K562 (cell line): ENCODE results near the gene SLC2A6. TPM values are rescaled to one million over a fixed set of nuclear protein-coding genes. Genes with fewer than 3 reads are reported as not detected.

Source experiments
- ATAC-seq: fragments of 200-7000 bp; cut with Tn5 transposase; 3 replicates; pipeline ENCODE4 v1.9.1; 2020; ENCODE audit warnings: moderate library complexity
- BruUV-seq: library from RNA; stranded (reverse); fragments of 400-500 nt; replicated peaks from 2 replicates; lab custom pipeline; 2021; lab: Mats Ljungman, UMichigan
- CTCF ChIA-PET: fragments of 300-600 bp; formaldehyde crosslinking; extraction: SDS; loops from one replicate; lab custom pipeline; 2021; ENCODE audit warnings: low intra/inter-chr PET ratio; lab: Yijun Ruan, JAX
- POLR2A ChIA-PET: fragments of 300-600, 350-650 bp; sonication (Branson Sonifier 250); formaldehyde crosslinking; extraction: SDS; loops from one replicate; lab custom pipeline; 2021; ENCODE audit warnings: antibody characterized with exemption, inconsistent platforms; lab: Yijun Ruan, JAX
- DNase-seq, 4 experiments: peaks; one replicate each; pipeline versions ENCODE4 v3.0.0 to v3.0.0-alpha.2; 2011 to 2018; ENCODE audit warnings: low spot score in 3 of 4, mixed read lengths in 3 of 4; ENCODE audit errors: extremely low read depth in 1 of 4
- FAIRE-seq: peaks from 2 replicates; lab custom pipeline; 2011; peaks lifted over from hg19 to GRCh38; lab: Jason Lieb, UNC
- H2AFZ ChIP-seq: 2 replicates; pipeline ENCODE4 v1.6.0; 2011; ENCODE audit warnings: low read depth, low read length, control low read depth, inconsistent platforms
- H3K27ac ChIP-seq: fragments of 200-600 bp; 3 replicates; pipeline ENCODE4 v1.8.0; 2011; ENCODE audit warnings: low read depth, mild to moderate bottlenecking, control low read depth, inconsistent platforms, low read length, moderate library complexity, mixed read lengths; ENCODE audit errors: extremely low read depth
- H3K27me3 ChIP-seq, 2 experiments: fragments of 300-600 bp in 1 of 2; 2 replicates in 1 of 2; 3 replicates in 1 of 2; pipeline versions ENCODE4 v1.6.0 to v1.8.0; 2011; ENCODE audit warnings: inconsistent platforms in 2 of 2, low read length in 2 of 2, mild to moderate bottlenecking in 1 of 2, mixed read lengths in 1 of 2, moderate library complexity in 1 of 2; ENCODE audit not compliant: control insufficient read depth in 2 of 2, insufficient read depth in 2 of 2
- H3K36me3 ChIP-seq: fragments of 300-600 bp; 3 replicates; pipeline ENCODE4 v1.8.0; 2011; ENCODE audit warnings: mild to moderate bottlenecking, low read length, inconsistent platforms; ENCODE audit not compliant: control insufficient read depth, insufficient read depth
- H3K4me1 ChIP-seq, 2 experiments: fragments of 200-600 bp in 1 of 2; replicated peaks in 1 of 2; 2 replicates in 1 of 2; 3 replicates in 1 of 2; pipeline versions ENCODE4 v1.5.1 to v1.8.0; 2011; ENCODE audit warnings: inconsistent platforms in 2 of 2, low read length in 2 of 2, mild to moderate bottlenecking in 1 of 2, mixed read lengths in 1 of 2, moderate library complexity in 1 of 2; ENCODE audit not compliant: control insufficient read depth in 2 of 2, insufficient read depth in 2 of 2
- H3K4me2 ChIP-seq: 2 replicates; pipeline ENCODE4 v1.6.1; 2011; ENCODE audit warnings: low read length, control low read depth, inconsistent platforms, mixed read lengths; ENCODE audit not compliant: insufficient read depth
- H3K4me3 ChIP-seq: fragments of 200-600 bp; sonication (generic), shearing (Covaris generic); 2 replicates; pipeline ENCODE4 v1.5.1; 2016; ENCODE audit warnings: control low read depth, inconsistent platforms
- H3K79me2 ChIP-seq: fragments of 200-600 bp; 3 replicates; pipeline ENCODE4 v1.8.0; 2011; ENCODE audit warnings: low read length, inconsistent platforms; ENCODE audit not compliant: control insufficient read depth, insufficient read depth
- H3K9ac ChIP-seq, 2 experiments: 2 replicates each; pipeline versions ENCODE4 v1.6.0 to v1.6.1; 2011; ENCODE audit warnings: low read depth in 2 of 2, low read length in 2 of 2, control low read depth in 1 of 2, inconsistent platforms in 1 of 2, mild to moderate bottlenecking in 1 of 2, mixed read lengths in 1 of 2; ENCODE audit not compliant: insufficient read depth in 1 of 2
- H3K9me1 ChIP-seq: one replicate; pipeline ENCODE4 v1.6.0; 2011; ENCODE audit warnings: inconsistent platforms, mild to moderate bottlenecking, low read length, moderate library complexity; ENCODE audit not compliant: control insufficient read depth, insufficient read depth
- H3K9me3 ChIP-seq: replicated peaks from 2 replicates; pipeline ENCODE4 v1.5.1; 2011; ENCODE audit warnings: low read depth, low read length, inconsistent platforms; ENCODE audit not compliant: control insufficient read depth, insufficient read depth
- H4K20me1 ChIP-seq: replicated peaks from 2 replicates; pipeline ENCODE4 v1.6.1; 2011; ENCODE audit warnings: low read length, inconsistent platforms, mixed read lengths; ENCODE audit not compliant: control insufficient read depth, insufficient read depth
- GATAD2B ChIP-seq: fragments of 450-650 bp; IDR thresholded peaks from 2 replicates; pipeline ENCODE4 v1.6.1; 2017; ENCODE audit warnings: mild to moderate bottlenecking, borderline replicate concordance
- NCOA6 ChIP-seq: fragments of 450-650 bp; IDR thresholded peaks from 2 replicates; pipeline ENCODE4 v1.6.1; 2017; ENCODE audit warnings: mild to moderate bottlenecking
- RBM39 ChIP-seq: fragments of 200-400 bp; formaldehyde crosslinking; optimal IDR thresholded peaks from 2 replicates; pipeline ENCODE3; 2018; ENCODE audit warnings: low read depth, low read length
- ZBTB7A ChIP-seq: IDR thresholded peaks from 2 replicates; pipeline ENCODE4 v1.6.1; 2011; ENCODE audit warnings: low read depth, mild to moderate bottlenecking, low read length, moderate library complexity, borderline replicate concordance; ENCODE audit not compliant: control insufficient read depth
- ZKSCAN3 ChIP-seq: fragments of 250-450 bp; sonication (Bioruptor Pico); IDR thresholded peaks from 2 replicates; pipeline ENCODE4 v1.4.0; 2020
- WGBS: fragments of 100-300 bp; shearing (Covaris generic); methylation state at CpG from one replicate; pipeline ENCODE4 v1.1.6; 2016; ENCODE audit warnings: low coverage, mixed read lengths; ENCODE audit not compliant: insufficient coverage; ENCODE audit errors: missing lambda C conversion rate; 5-methylcytosine and 5-hydroxymethylcytosine counted together
- in situ Hi-C: fragments of 300-500 bp; cut with MboI; formaldehyde crosslinking; loops from 4 replicates; pipeline ENCODE4 v1.15.0; 2018; ENCODE audit warnings: inconsistent platforms, mixed read lengths
- intact Hi-C: fragments of 100-400 bp; cut with micrococcal nuclease; formaldehyde crosslinking; loops from 2 replicates; pipeline ENCODE4 v1.14.2; 2022
- polyA plus RNA-seq, 8 experiments: library from polyadenylated mRNA; depleted of rRNA in 4 of 8; stranded (reverse) in 5 of 8; unstranded in 3 of 8; fragments of >200 nt; fragmentation: Nextera tagmentation in 2 of 8; fragmentation: Illumina TruSeq in 1 of 8; extraction: Ambion mirVana in 2 of 8; extraction: Trizol in 1 of 8; gene quantifications; 2 replicates each; pipeline versions ENCODE4 v1.2.1 to v1.2.3, GENCODE V29; 2011 to 2014; ENCODE audit warnings: inconsistent platforms in 1 of 8, missing spikeins in 1 of 8
- total RNA-seq, 7 experiments: library from RNA; depleted of rRNA in 6 of 7; stranded (reverse); fragments of >200 nt in 6 of 7; fragmentation: Illumina TruSeq in 2 of 7; extraction: Trizol in 2 of 7; gene quantifications; 2 replicates each; pipeline versions ENCODE4 v1.2.1 to v1.2.3, GENCODE V29; 2011 to 2021; ENCODE audit warnings: low replicate concordance in 1 of 7
- TF ChIP-seq, protein P1 (sequence below): fragments of 250-450 bp; sonication (Bioruptor Pico); IDR thresholded peaks from 2 replicates; pipeline ENCODE4 v1.5.0; 2020; ENCODE audit warnings: mild to moderate bottlenecking, borderline replicate concordance
- TF ChIP-seq, protein P2 (sequence below), 3 experiments: IDR thresholded peaks in 2 of 3; conservative IDR thresholded peaks in 1 of 3; 2 replicates each; pipeline ENCODE4 v1.5.1; 2011 to 2012; ENCODE audit warnings: low read length in 3 of 3, mild to moderate bottlenecking in 3 of 3, control low read depth in 2 of 3, improper control_type of control experiment in 1 of 3, inconsistent platforms in 1 of 3, low read depth in 1 of 3, mixed read lengths in 1 of 3, moderate library complexity in 1 of 3; ENCODE audit not compliant: insufficient read depth in 2 of 3
- TF ChIP-seq, protein P3 (sequence below): fragments of 200-800 bp; sonication (Bioruptor generic); IDR thresholded peaks from 2 replicates; pipeline ENCODE4 v1.6.1; 2016; ENCODE audit warnings: missing genetic modification characterization, missing compliant biosample characterization

The SLC2A6 gene
- total and polyA plus RNA-seq, 9 of the 15 experiments (the other 6 are each of a cell fraction or from before 2014, with no cell fraction given), result 0.04 to 0.38 (median 0.09) TPM; not detected in 3

DNA sequence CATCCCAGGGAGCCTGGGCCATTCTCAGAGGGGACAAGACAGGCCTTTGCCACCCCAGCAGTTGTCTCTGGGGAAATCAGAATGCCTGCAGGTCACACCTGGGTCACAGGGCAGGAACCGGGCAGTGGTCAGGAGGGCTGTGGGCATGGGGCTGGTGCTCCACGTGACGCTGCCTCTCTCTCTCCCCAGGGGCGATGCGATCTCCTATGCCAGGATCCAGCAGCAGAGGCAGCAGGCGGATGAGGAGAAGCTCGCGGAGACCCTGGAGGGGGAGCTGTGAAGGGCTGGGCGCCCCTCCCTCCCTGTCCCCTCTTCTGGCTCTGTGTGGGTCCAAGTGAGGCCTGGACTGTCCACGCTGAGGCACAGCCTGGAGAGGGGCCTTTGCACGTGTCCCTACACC is 10.5 kb downstream of the SLC2A6 start (continued):
- TF ChIP-seq, protein P1, sequence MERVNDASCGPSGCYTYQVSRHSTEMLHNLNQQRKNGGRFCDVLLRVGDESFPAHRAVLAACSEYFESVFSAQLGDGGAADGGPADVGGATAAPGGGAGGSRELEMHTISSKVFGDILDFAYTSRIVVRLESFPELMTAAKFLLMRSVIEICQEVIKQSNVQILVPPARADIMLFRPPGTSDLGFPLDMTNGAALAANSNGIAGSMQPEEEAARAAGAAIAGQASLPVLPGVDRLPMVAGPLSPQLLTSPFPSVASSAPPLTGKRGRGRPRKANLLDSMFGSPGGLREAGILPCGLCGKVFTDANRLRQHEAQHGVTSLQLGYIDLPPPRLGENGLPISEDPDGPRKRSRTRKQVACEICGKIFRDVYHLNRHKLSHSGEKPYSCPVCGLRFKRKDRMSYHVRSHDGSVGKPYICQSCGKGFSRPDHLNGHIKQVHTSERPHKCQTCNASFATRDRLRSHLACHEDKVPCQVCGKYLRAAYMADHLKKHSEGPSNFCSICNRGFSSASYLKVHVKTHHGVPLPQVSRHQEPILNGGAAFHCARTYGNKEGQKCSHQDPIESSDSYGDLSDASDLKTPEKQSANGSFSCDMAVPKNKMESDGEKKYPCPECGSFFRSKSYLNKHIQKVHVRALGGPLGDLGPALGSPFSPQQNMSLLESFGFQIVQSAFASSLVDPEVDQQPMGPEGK (CRISPR knock-in tag), result no peak
- no peak for TF ChIP-seq RBM39

DNA sequence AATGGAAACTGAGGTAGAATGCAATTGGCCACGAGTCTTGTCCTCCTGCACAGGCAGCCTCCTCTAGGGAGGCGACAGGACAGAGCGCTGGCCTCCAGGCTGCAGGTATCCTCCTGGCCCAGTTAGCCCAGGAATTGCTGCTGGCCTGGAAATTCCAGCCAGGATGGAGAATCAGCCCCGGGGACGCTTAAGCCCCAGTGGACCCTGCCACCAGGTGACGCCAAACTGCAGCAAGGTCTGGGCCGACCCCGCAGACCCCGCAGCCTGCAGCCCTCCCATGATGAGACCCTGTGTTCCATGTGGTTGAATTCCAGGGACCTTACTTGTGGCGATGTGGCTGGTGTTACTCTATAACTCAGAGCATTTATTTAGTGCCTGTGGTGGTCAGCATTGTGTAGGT is 11.8 kb downstream of the SLC2A6 start:
- no peak overlapping the region for H3K4me2 ChIP-seq
- no peak for TF ChIP-seq GATAD2B
- no peak for TF ChIP-seq ZKSCAN3 (CRISPR knock-in tag)
- no peak for TF ChIP-seq NCOA6
- TF ChIP-seq, protein P2, sequence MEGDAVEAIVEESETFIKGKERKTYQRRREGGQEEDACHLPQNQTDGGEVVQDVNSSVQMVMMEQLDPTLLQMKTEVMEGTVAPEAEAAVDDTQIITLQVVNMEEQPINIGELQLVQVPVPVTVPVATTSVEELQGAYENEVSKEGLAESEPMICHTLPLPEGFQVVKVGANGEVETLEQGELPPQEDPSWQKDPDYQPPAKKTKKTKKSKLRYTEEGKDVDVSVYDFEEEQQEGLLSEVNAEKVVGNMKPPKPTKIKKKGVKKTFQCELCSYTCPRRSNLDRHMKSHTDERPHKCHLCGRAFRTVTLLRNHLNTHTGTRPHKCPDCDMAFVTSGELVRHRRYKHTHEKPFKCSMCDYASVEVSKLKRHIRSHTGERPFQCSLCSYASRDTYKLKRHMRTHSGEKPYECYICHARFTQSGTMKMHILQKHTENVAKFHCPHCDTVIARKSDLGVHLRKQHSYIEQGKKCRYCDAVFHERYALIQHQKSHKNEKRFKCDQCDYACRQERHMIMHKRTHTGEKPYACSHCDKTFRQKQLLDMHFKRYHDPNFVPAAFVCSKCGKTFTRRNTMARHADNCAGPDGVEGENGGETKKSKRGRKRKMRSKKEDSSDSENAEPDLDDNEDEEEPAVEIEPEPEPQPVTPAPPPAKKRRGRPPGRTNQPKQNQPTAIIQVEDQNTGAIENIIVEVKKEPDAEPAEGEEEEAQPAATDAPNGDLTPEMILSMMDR (IDR thresholded peaks at IDR 0.05 in 2 of 3, conservative IDR thresholded peaks at IDR 0.05 in 1 of 3; ENCODE audit: insufficient read depth in 2 of 3, low read depth in 1 of 3, low read length in 3 of 3), result peak in 2 of 3 experiments; percentile 6 to 7; a peak in 1 of 6 replicates
- TF ChIP-seq ZBTB7A, result peak; percentile 54; the same call in 1 of the 2 replicates
- TF ChIP-seq, protein P3, sequence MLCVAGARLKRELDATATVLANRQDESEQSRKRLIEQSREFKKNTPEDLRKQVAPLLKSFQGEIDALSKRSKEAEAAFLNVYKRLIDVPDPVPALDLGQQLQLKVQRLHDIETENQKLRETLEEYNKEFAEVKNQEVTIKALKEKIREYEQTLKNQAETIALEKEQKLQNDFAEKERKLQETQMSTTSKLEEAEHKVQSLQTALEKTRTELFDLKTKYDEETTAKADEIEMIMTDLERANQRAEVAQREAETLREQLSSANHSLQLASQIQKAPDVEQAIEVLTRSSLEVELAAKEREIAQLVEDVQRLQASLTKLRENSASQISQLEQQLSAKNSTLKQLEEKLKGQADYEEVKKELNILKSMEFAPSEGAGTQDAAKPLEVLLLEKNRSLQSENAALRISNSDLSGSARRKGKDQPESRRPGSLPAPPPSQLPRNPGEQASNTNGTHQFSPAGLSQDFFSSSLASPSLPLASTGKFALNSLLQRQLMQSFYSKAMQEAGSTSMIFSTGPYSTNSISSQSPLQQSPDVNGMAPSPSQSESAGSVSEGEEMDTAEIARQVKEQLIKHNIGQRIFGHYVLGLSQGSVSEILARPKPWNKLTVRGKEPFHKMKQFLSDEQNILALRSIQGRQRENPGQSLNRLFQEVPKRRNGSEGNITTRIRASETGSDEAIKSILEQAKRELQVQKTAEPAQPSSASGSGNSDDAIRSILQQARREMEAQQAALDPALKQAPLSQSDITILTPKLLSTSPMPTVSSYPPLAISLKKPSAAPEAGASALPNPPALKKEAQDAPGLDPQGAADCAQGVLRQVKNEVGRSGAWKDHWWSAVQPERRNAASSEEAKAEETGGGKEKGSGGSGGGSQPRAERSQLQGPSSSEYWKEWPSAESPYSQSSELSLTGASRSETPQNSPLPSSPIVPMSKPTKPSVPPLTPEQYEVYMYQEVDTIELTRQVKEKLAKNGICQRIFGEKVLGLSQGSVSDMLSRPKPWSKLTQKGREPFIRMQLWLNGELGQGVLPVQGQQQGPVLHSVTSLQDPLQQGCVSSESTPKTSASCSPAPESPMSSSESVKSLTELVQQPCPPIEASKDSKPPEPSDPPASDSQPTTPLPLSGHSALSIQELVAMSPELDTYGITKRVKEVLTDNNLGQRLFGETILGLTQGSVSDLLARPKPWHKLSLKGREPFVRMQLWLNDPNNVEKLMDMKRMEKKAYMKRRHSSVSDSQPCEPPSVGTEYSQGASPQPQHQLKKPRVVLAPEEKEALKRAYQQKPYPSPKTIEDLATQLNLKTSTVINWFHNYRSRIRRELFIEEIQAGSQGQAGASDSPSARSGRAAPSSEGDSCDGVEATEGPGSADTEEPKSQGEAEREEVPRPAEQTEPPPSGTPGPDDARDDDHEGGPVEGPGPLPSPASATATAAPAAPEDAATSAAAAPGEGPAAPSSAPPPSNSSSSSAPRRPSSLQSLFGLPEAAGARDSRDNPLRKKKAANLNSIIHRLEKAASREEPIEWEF (CRISPR knock-in tag), result no peak
- intact Hi-C loops (no loop called here), in situ Hi-C loops (no loop called here)
- DNase-seq (no peak), ATAC-seq (no peak), FAIRE-seq (no peak)
- H3K79me2 ChIP-seq, result no peaks in the 10 kb centered on the region
- 28% methylated on average over 10 of the region's 10 CpGs for WGBS
- no peak overlapping the region for H3K4me3 ChIP-seq
- CTCF ChIA-PET, result no interaction called here
- no peaks in the 10 kb centered on the region for H3K36me3 ChIP-seq
- BruUV-seq, result no TSS peak
- H3K27ac ChIP-seq, result no peak overlapping the region
- H3K4me1 ChIP-seq, result peaks cover 0 to 38% of the 10 kb centered on the region in 2 experiments; a peak in 2 of 5 replicates
- no peaks in the 10 kb centered on the region for H3K9me3 ChIP-seq
- peak overlapping the region in 1 of 2 experiments; percentile 17; a peak in 1 of 4 replicates for H3K9ac ChIP-seq
- peaks cover 20% of the 10 kb centered on the region for H4K20me1 ChIP-seq
- POLR2A ChIA-PET, result no interaction called here
- H3K9me1 ChIP-seq, result no peaks in the 10 kb centered on the region
- no peak overlapping the region for H2AFZ ChIP-seq
- peaks cover 23 to 82% of the 10 kb centered on the region in 2 experiments; a peak in 4 of 5 replicates for H3K27me3 ChIP-seq
